ENCODE measurements around the gene MARS1. TPM values are rescaled to one million over a fixed set of nuclear protein-coding genes. Genes with fewer than 3 reads are reported as not detected.
A peak's percentile ranks its signal among the peaks of the same experiment; 100 is the strongest.
"Not testable (repeated sequence)": the region's sequence is repeated elsewhere in the genome, so short reads cannot be mapped to it uniquely, and the experiment has no call there.

MARS1 gene
- total and polyA plus RNA-seq, 8 donors = 35.1 to 1,821 (median 61.7) TPM

GRCh38 chr12:57517187-57517586 lies 29.3 kb downstream of the MARS1 start:
- 21 to 87% (median 61%) methylated on average over 1 of the region's 1 CpG for WGBS, 5 donors
- peak overlapping the region in 4 of 5 donors; percentile 98 to 99 (median 99) for H3K27ac ChIP-seq
- no peak for DNase-seq
- H3K36me3 ChIP-seq = peaks cover 56 to 61% (median 59%) of the 10 kb centered on the region in 4 donors
- peaks cover 36 to 72% (median 58%) of the 10 kb centered on the region in 4 donors for H3K4me1 ChIP-seq
- H3K9me3 ChIP-seq = no peaks in the 10 kb centered on the region
- intact Hi-C loops (cut with DNase I; ENCODE audit: low total_unique reads) = no loop called here
- no peak for TF ChIP-seq POLR2A (IDR thresholded peaks at IDR 0.05)
- TF ChIP-seq POLR2AphosphoS5 (IDR thresholded peaks at IDR 0.05) = peak in 1 of 3 donors; percentile 6
- no peak for TF ChIP-seq CTCF (IDR thresholded peaks at IDR 0.05)
- TF ChIP-seq EP300 (IDR thresholded peaks at IDR 0.05) = no peak
- peak overlapping the region in 2 of 4 donors; percentile 85 to 86 for H3K4me3 ChIP-seq
- no peaks in the 10 kb centered on the region for H3K27me3 ChIP-seq

- Histone ChIP-seq H3K4me1 (peaks cover 37 to 74% (median 59%) of the 10 kb centered on the region in 4 donors), H3K4me3 (peak overlapping the region in 3 of 4 donors; percentile 72 to 86 (median 85)), H3K27ac (peak overlapping the region; percentile 14 to 99 (median 99)), H3K36me3 (peaks cover 51 to 56% (median 54%) of the 10 kb centered on the region in 4 donors)
- intact Hi-C loops (cut with DNase I; ENCODE audit: low total_unique reads); H3K9me3 ChIP-seq; H3K27me3 ChIP-seq; DNase-seq: not testable (repeated sequence)
- WGBS, 5 donors = 78 to 90% (median 85%) methylated on average over 10 of the region's 10 CpGs
Observed at GRCh38 chr12:57517718-57518117, 29.9 kb downstream of the MARS1 start.

- Histone ChIP-seq H3K4me1 (peaks cover 38 to 76% (median 61%) of the 10 kb centered on the region in 4 donors), H3K27me3 (no peaks in the 10 kb centered on the region), H3K36me3 (peaks cover 45 to 50% (median 47%) of the 10 kb centered on the region in 4 donors), H3K27ac (peak overlapping the region; percentile 22 to 99 (median 99)), H3K9me3 (no peaks in the 10 kb centered on the region), H3K4me3 (peak overlapping the region; percentile 72 to 86 (median 80))
- no peak for DNase-seq
- intact Hi-C loops (cut with DNase I; ENCODE audit: low total_unique reads) = no loop called here
- 58 to 76% (median 73%) methylated on average over 8 of the region's 8 CpGs for WGBS, 5 donors
- TF ChIP-seq CTCF (IDR thresholded peaks at IDR 0.05) (no peak), POLR2A (IDR thresholded peaks at IDR 0.05) (no peak), EP300 (IDR thresholded peaks at IDR 0.05) (no peak), POLR2AphosphoS5 (IDR thresholded peaks at IDR 0.05) (no peak)
Observed at GRCh38 chr12:57518176-57518919, 30.5 kb downstream of the MARS1 start.

GRCh38 chr12:57518920-57519795 lies 31.3 kb downstream of the MARS1 start:
- peak overlapping the region; percentile 72 to 86 (median 80) for H3K4me3 ChIP-seq
- WGBS, 5 donors = 20 to 27% (median 24%) methylated on average over 7 of the region's 7 CpGs
- intact Hi-C loops (cut with DNase I; ENCODE audit: low total_unique reads) = no loop called here
- peaks cover 38 to 42% (median 40%) of the 10 kb centered on the region in 4 donors for H3K36me3 ChIP-seq
- H3K27me3 ChIP-seq = no peaks in the 10 kb centered on the region
- peak overlapping the region; percentile 98 to 99 (median 99) for H3K27ac ChIP-seq
- peak; percentile 43 to 67 for DNase-seq
- no peaks in the 10 kb centered on the region for H3K9me3 ChIP-seq
- TF ChIP-seq POLR2AphosphoS5 (IDR thresholded peaks at IDR 0.05) (no peak), CTCF (IDR thresholded peaks at IDR 0.05) (no peak)
- H3K4me1 ChIP-seq = peaks cover 46 to 84% (median 69%) of the 10 kb centered on the region in 4 donors

Data from stomach (tissue), 9 donors.